K562 (cell line): Measurements from ENCODE around the gene SUB1. TPM values are rescaled to one million over a fixed set of nuclear protein-coding genes. Genes with fewer than 3 reads are reported as not detected.

Source experiments
- ATAC-seq: fragments of 200-7000 bp; cut with Tn5 transposase; 3 replicates; pipeline ENCODE4 v1.9.1; 2020; ENCODE audit warnings: moderate library complexity
- BruUV-seq: library from RNA; stranded (reverse); fragments of 400-500 nt; replicated peaks from 2 replicates; lab custom pipeline; 2021; lab: Mats Ljungman, UMichigan
- CTCF ChIA-PET: fragments of 300-600 bp; formaldehyde crosslinking; extraction: SDS; loops from one replicate; lab custom pipeline; 2021; ENCODE audit warnings: low intra/inter-chr PET ratio; lab: Yijun Ruan, JAX
- POLR2A ChIA-PET: fragments of 300-600, 350-650 bp; sonication (Branson Sonifier 250); formaldehyde crosslinking; extraction: SDS; loops from one replicate; lab custom pipeline; 2021; ENCODE audit warnings: antibody characterized with exemption, inconsistent platforms; lab: Yijun Ruan, JAX
- DNase-seq, 4 experiments: peaks; one replicate each; pipeline versions ENCODE4 v3.0.0 to v3.0.0-alpha.2; 2011 to 2018; ENCODE audit warnings: low spot score in 3 of 4, mixed read lengths in 3 of 4; ENCODE audit errors: extremely low read depth in 1 of 4
- FAIRE-seq: peaks from 2 replicates; lab custom pipeline; 2011; peaks lifted over from hg19 to GRCh38; lab: Jason Lieb, UNC
- H2AFZ ChIP-seq: 2 replicates; pipeline ENCODE4 v1.6.0; 2011; ENCODE audit warnings: low read depth, low read length, control low read depth, inconsistent platforms
- H3K27ac ChIP-seq: fragments of 200-600 bp; 3 replicates; pipeline ENCODE4 v1.8.0; 2011; ENCODE audit warnings: low read depth, mild to moderate bottlenecking, control low read depth, inconsistent platforms, low read length, moderate library complexity, mixed read lengths; ENCODE audit errors: extremely low read depth
- H3K27me3 ChIP-seq, 2 experiments: fragments of 300-600 bp in 1 of 2; 2 replicates in 1 of 2; 3 replicates in 1 of 2; pipeline versions ENCODE4 v1.6.0 to v1.8.0; 2011; ENCODE audit warnings: inconsistent platforms in 2 of 2, low read length in 2 of 2, mild to moderate bottlenecking in 1 of 2, mixed read lengths in 1 of 2, moderate library complexity in 1 of 2; ENCODE audit not compliant: control insufficient read depth in 2 of 2, insufficient read depth in 2 of 2
- H3K36me3 ChIP-seq: fragments of 300-600 bp; 3 replicates; pipeline ENCODE4 v1.8.0; 2011; ENCODE audit warnings: mild to moderate bottlenecking, low read length, inconsistent platforms; ENCODE audit not compliant: control insufficient read depth, insufficient read depth
- H3K4me1 ChIP-seq, 2 experiments: fragments of 200-600 bp in 1 of 2; replicated peaks in 1 of 2; 2 replicates in 1 of 2; 3 replicates in 1 of 2; pipeline versions ENCODE4 v1.5.1 to v1.8.0; 2011; ENCODE audit warnings: inconsistent platforms in 2 of 2, low read length in 2 of 2, mild to moderate bottlenecking in 1 of 2, mixed read lengths in 1 of 2, moderate library complexity in 1 of 2; ENCODE audit not compliant: control insufficient read depth in 2 of 2, insufficient read depth in 2 of 2
- H3K4me2 ChIP-seq: 2 replicates; pipeline ENCODE4 v1.6.1; 2011; ENCODE audit warnings: low read length, control low read depth, inconsistent platforms, mixed read lengths; ENCODE audit not compliant: insufficient read depth
- H3K4me3 ChIP-seq: fragments of 200-600 bp; sonication (generic), shearing (Covaris generic); 2 replicates; pipeline ENCODE4 v1.5.1; 2016; ENCODE audit warnings: control low read depth, inconsistent platforms
- H3K79me2 ChIP-seq: fragments of 200-600 bp; 3 replicates; pipeline ENCODE4 v1.8.0; 2011; ENCODE audit warnings: low read length, inconsistent platforms; ENCODE audit not compliant: control insufficient read depth, insufficient read depth
- H3K9ac ChIP-seq, 2 experiments: 2 replicates each; pipeline versions ENCODE4 v1.6.0 to v1.6.1; 2011; ENCODE audit warnings: low read depth in 2 of 2, low read length in 2 of 2, control low read depth in 1 of 2, inconsistent platforms in 1 of 2, mild to moderate bottlenecking in 1 of 2, mixed read lengths in 1 of 2; ENCODE audit not compliant: insufficient read depth in 1 of 2
- H3K9me1 ChIP-seq: one replicate; pipeline ENCODE4 v1.6.0; 2011; ENCODE audit warnings: inconsistent platforms, mild to moderate bottlenecking, low read length, moderate library complexity; ENCODE audit not compliant: control insufficient read depth, insufficient read depth
- H3K9me3 ChIP-seq: replicated peaks from 2 replicates; pipeline ENCODE4 v1.5.1; 2011; ENCODE audit warnings: low read depth, low read length, inconsistent platforms; ENCODE audit not compliant: control insufficient read depth, insufficient read depth
- H4K20me1 ChIP-seq: replicated peaks from 2 replicates; pipeline ENCODE4 v1.6.1; 2011; ENCODE audit warnings: low read length, inconsistent platforms, mixed read lengths; ENCODE audit not compliant: control insufficient read depth, insufficient read depth
- CCNT2 ChIP-seq: IDR thresholded peaks from 2 replicates; pipeline ENCODE4 v1.6.1; 2011; ENCODE audit warnings: borderline replicate concordance, low read depth, mild to moderate bottlenecking, moderate library complexity, mixed read lengths, low read length; ENCODE audit not compliant: insufficient read length; ENCODE audit errors: extremely low read depth
- ELF4 ChIP-seq: fragments of 450-650 bp; formaldehyde crosslinking; IDR thresholded peaks from 2 replicates; pipeline ENCODE4 v1.4.0; 2022; ENCODE audit warnings: missing genetic modification characterization
- KDM1A ChIP-seq, 2 experiments: fragments of 450-650 bp; IDR thresholded peaks; 2 replicates each; pipeline ENCODE4 v1.6.1; 2016; ENCODE audit warnings: mild to moderate bottlenecking in 2 of 2
- MCM3 ChIP-seq: fragments of 450-650 bp; IDR thresholded peaks from 2 replicates; pipeline ENCODE4 v1.6.1; 2016
- MEF2D ChIP-seq: conservative IDR thresholded peaks from 2 replicates; pipeline ENCODE4 v1.6.1; 2016; ENCODE audit warnings: low read depth, missing genetic modification characterization, missing compliant biosample characterization
- NFXL1 ChIP-seq: fragments of 450-650 bp; formaldehyde crosslinking; IDR thresholded peaks from 2 replicates; pipeline ENCODE4 v1.4.0; 2021; ENCODE audit warnings: mild to moderate bottlenecking
- NR2C2 ChIP-seq, 2 experiments: fragments of 200-800 bp in 1 of 2; sonication (Bioruptor generic) in 1 of 2; sonication (generic) in 1 of 2; formaldehyde crosslinking in 1 of 2; IDR thresholded peaks; 2 replicates each; pipeline versions ENCODE4 v1.6.1 to v1.8.0; 2016 to 2022; ENCODE audit warnings: mild to moderate bottlenecking in 1 of 2, missing compliant biosample characterization in 1 of 2, missing genetic modification characterization in 1 of 2, missing genetic modification reagents in 1 of 2
- PTBP1 ChIP-seq: fragments of 200-400 bp; formaldehyde crosslinking; IDR thresholded peaks from 2 replicates; pipeline ENCODE4 v1.6.1; 2017; ENCODE audit warnings: low read depth, low read length
- SMAD3 ChIP-seq: fragments of 450-650 bp; formaldehyde crosslinking; conservative IDR thresholded peaks from 2 replicates; pipeline ENCODE4 v1.4.0; 2020; ENCODE audit warnings: mild to moderate bottlenecking
- SRSF3 ChIP-seq: fragments of 200-400 bp; formaldehyde crosslinking; IDR thresholded peaks from 2 replicates; pipeline ENCODE4 v1.6.1; 2016; ENCODE audit warnings: mild to moderate bottlenecking, low read length, moderate library complexity; ENCODE audit not compliant: insufficient read depth
- TBP ChIP-seq: optimal IDR thresholded peaks from 2 replicates; pipeline ENCODE3; 2011; ENCODE audit warnings: low read depth, low read length, improper control_type of control experiment
- ZBTB7A ChIP-seq: IDR thresholded peaks from 2 replicates; pipeline ENCODE4 v1.6.1; 2011; ENCODE audit warnings: low read depth, mild to moderate bottlenecking, low read length, moderate library complexity, borderline replicate concordance; ENCODE audit not compliant: control insufficient read depth
- ZFP1 ChIP-seq: fragments of 450-650 bp; formaldehyde crosslinking; IDR thresholded peaks from 2 replicates; pipeline ENCODE4 v1.4.0; 2020; ENCODE audit warnings: mild to moderate bottlenecking, mixed read lengths
- ZNF121 ChIP-seq: sonication (generic); formaldehyde crosslinking; conservative IDR thresholded peaks from 2 replicates; pipeline ENCODE4 v1.8.0; 2022; ENCODE audit warnings: missing genetic modification reagents
- ZNF764 ChIP-seq: fragments of 250-450 bp; sonication (Bioruptor Pico); IDR thresholded peaks from 2 replicates; pipeline ENCODE4 v1.4.0; 2020; ENCODE audit warnings: low read depth, mild to moderate bottlenecking, moderate library complexity
- WGBS: fragments of 100-300 bp; shearing (Covaris generic); methylation state at CpG from one replicate; pipeline ENCODE4 v1.1.6; 2016; ENCODE audit warnings: low coverage, mixed read lengths; ENCODE audit not compliant: insufficient coverage; ENCODE audit errors: missing lambda C conversion rate; 5-methylcytosine and 5-hydroxymethylcytosine counted together
- in situ Hi-C: fragments of 300-500 bp; cut with MboI; formaldehyde crosslinking; loops from 4 replicates; pipeline ENCODE4 v1.15.0; 2018; ENCODE audit warnings: inconsistent platforms, mixed read lengths
- intact Hi-C: fragments of 100-400 bp; cut with micrococcal nuclease; formaldehyde crosslinking; loops from 2 replicates; pipeline ENCODE4 v1.14.2; 2022
- polyA plus RNA-seq, 8 experiments: library from polyadenylated mRNA; depleted of rRNA in 4 of 8; stranded (reverse) in 5 of 8; unstranded in 3 of 8; fragments of >200 nt; fragmentation: Nextera tagmentation in 2 of 8; fragmentation: Illumina TruSeq in 1 of 8; extraction: Ambion mirVana in 2 of 8; extraction: Trizol in 1 of 8; gene quantifications; 2 replicates each; pipeline versions ENCODE4 v1.2.1 to v1.2.3, GENCODE V29; 2011 to 2014; ENCODE audit warnings: inconsistent platforms in 1 of 8, missing spikeins in 1 of 8
- total RNA-seq, 7 experiments: library from RNA; depleted of rRNA in 6 of 7; stranded (reverse); fragments of >200 nt in 6 of 7; fragmentation: Illumina TruSeq in 2 of 7; extraction: Trizol in 2 of 7; gene quantifications; 2 replicates each; pipeline versions ENCODE4 v1.2.1 to v1.2.3, GENCODE V29; 2011 to 2021; ENCODE audit warnings: low replicate concordance in 1 of 7
- TF ChIP-seq, protein P1 (sequence below): conservative IDR thresholded peaks from 2 replicates; pipeline ENCODE4 v1.6.1; 2011; ENCODE audit warnings: low read depth, mild to moderate bottlenecking, low read length; ENCODE audit not compliant: control insufficient read depth
- TF ChIP-seq, protein P2 (sequence below): IDR thresholded peaks from 2 replicates; pipeline ENCODE4 v1.6.1; 2016; ENCODE audit warnings: missing genetic modification characterization, missing compliant biosample characterization
- TF ChIP-seq, protein P3 (sequence below): fragments of 250-450 bp; sonication (Bioruptor Pico); IDR thresholded peaks from 2 replicates; pipeline ENCODE4 v1.8.0; 2021; ENCODE audit warnings: borderline replicate concordance, mild to moderate bottlenecking, moderate library complexity; ENCODE audit not compliant: poor library complexity, severe bottlenecking

SUB1 gene
- total and polyA plus RNA-seq, 9 of the 15 experiments (the other 6 are each of a cell fraction or from before 2014, with no cell fraction given) = 336 to 1,031 (median 700) TPM

DNA sequence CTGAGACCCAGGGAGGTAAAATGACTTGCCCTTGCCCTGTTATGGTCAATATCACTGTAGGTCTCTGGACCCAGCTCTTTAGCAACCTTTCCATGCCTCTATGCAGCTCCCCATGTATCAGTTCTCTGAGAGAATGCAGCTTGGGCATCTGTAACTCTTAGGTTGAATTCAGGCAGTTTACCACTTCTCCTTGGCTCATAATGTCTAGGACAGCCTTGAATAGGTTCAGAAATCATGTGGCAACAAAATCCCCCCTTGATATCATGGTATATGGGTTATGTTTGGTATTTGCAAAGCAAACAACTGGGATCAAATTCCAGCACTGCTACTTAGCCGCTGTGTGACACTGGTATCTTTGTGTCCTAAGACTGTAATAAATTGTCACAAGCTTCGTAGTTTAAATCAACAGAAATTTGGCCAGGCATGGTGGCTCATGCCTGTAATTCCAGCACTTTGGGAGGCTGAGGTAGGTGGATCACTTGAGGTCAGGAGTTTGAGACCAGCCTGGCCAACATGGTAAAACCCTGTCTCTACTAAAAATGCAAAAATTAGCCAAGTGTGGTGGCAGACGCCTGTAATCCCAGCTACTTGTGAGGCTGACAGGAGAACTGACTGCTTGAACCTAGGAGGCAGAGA, 10.7 kb upstream of the SUB1 start (continued):
- TF ChIP-seq, protein P1, sequence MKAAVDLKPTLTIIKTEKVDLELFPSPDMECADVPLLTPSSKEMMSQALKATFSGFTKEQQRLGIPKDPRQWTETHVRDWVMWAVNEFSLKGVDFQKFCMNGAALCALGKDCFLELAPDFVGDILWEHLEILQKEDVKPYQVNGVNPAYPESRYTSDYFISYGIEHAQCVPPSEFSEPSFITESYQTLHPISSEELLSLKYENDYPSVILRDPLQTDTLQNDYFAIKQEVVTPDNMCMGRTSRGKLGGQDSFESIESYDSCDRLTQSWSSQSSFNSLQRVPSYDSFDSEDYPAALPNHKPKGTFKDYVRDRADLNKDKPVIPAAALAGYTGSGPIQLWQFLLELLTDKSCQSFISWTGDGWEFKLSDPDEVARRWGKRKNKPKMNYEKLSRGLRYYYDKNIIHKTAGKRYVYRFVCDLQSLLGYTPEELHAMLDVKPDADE = no peak
- TF ChIP-seq KDM1A (IDR thresholded peaks at IDR 0.05) (no peak), TBP (no peak), NFXL1 (no peak), ELF4 (CRISPR knock-in tag) (no peak)

- no peak overlapping the region for H3K4me3 ChIP-seq
- in situ Hi-C loops = no loop called here
- H3K4me2 ChIP-seq = no peak overlapping the region
- intact Hi-C loops = no loop called here
- H3K9ac ChIP-seq = no peak overlapping the region
- H3K9me1 ChIP-seq = no peaks in the 10 kb centered on the region
- H3K27ac ChIP-seq = no peak overlapping the region
- ChIA-PET POLR2A (no interaction called here), CTCF (no interaction called here)
- no peak for DNase-seq
- H3K27me3 ChIP-seq = peaks cover 9 to 14% of the 10 kb centered on the region in 2 experiments; a peak in 3 of 5 replicates
- no peak overlapping the region for H2AFZ ChIP-seq
- no peak for FAIRE-seq
- H4K20me1 ChIP-seq = no peaks in the 10 kb centered on the region
- no peaks in the 10 kb centered on the region for H3K79me2 ChIP-seq
- peaks cover 3 to 8% of the 10 kb centered on the region in 2 experiments; a peak in 2 of 5 replicates for H3K4me1 ChIP-seq
- no TSS peak for BruUV-seq
- no peaks in the 10 kb centered on the region for H3K36me3 ChIP-seq
- no peak for ATAC-seq
- H3K9me3 ChIP-seq = no peaks in the 10 kb centered on the region
- WGBS = 28% methylated on average over 3 of the region's 3 CpGs
- no peak for TF ChIP-seq CCNT2
- no peak for TF ChIP-seq ZFP1
- TF ChIP-seq, protein P2, sequence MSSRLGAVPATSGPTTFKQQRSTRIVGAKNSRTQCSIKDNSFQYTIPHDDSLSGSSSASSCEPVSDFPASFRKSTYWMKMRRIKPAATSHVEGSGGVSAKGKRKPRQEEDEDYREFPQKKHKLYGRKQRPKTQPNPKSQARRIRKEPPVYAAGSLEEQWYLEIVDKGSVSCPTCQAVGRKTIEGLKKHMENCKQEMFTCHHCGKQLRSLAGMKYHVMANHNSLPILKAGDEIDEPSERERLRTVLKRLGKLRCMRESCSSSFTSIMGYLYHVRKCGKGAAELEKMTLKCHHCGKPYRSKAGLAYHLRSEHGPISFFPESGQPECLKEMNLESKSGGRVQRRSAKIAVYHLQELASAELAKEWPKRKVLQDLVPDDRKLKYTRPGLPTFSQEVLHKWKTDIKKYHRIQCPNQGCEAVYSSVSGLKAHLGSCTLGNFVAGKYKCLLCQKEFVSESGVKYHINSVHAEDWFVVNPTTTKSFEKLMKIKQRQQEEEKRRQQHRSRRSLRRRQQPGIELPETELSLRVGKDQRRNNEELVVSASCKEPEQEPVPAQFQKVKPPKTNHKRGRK (tag) = no peak
- TF ChIP-seq NR2C2 (CRISPR knock-in tag; IDR thresholded peaks at IDR 0.05) = no peak
- TF ChIP-seq NR2C2 (tag; IDR thresholded peaks at IDR 0.05) = no peak
- TF ChIP-seq ZBTB7A = no peak
- no peak for TF ChIP-seq MCM3
- TF ChIP-seq ZNF764 (CRISPR knock-in tag) = no peak
- no peak for TF ChIP-seq PTBP1
- TF ChIP-seq MEF2D = no peak
- no peak for TF ChIP-seq SRSF3
- TF ChIP-seq, protein P3, sequence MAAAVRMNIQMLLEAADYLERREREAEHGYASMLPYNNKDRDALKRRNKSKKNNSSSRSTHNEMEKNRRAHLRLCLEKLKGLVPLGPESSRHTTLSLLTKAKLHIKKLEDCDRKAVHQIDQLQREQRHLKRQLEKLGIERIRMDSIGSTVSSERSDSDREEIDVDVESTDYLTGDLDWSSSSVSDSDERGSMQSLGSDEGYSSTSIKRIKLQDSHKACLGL = no peak
- no peak for TF ChIP-seq ZNF121
- TF ChIP-seq SMAD3 (CRISPR knock-in tag) = no peak
These were observed 7.0 kb upstream of the SUB1 start for GRCh38 chr5:32578363-32578762.
